Skeletal muscle satellite cell (primary cell): ENCODE results near the gene ADORA1.

Experiments used
- H3K27me3 ChIP-seq: 2 replicates; pipeline ENCODE4 v1.7.0; 2013; ENCODE audit warnings: low read length; ENCODE audit not compliant: control insufficient read depth, insufficient read depth
- H3K36me3 ChIP-seq: 2 replicates; pipeline ENCODE4 v1.7.0; 2013; ENCODE audit warnings: mild to moderate bottlenecking, control low read depth, low read length; ENCODE audit not compliant: insufficient read depth
- H3K4me1 ChIP-seq: 2 replicates; pipeline ENCODE4 v1.7.0; 2013; ENCODE audit warnings: low read length; ENCODE audit not compliant: control insufficient read depth, insufficient read depth
- H3K4me2 ChIP-seq: 2 replicates; pipeline ENCODE4 v1.7.0; 2013; ENCODE audit warnings: mild to moderate bottlenecking, low read length
- H3K4me3 ChIP-seq: 2 replicates; pipeline ENCODE4 v1.7.0; 2013; ENCODE audit warnings: low read length
- H3K9ac ChIP-seq: 2 replicates; pipeline ENCODE4 v1.7.0; 2013; ENCODE audit warnings: mild to moderate bottlenecking, low read depth, low read length, moderate library complexity
- H3K9me3 ChIP-seq: replicated peaks from 2 replicates; pipeline ENCODE4 v1.7.0; 2013; ENCODE audit warnings: mild to moderate bottlenecking, control low read depth, low read length

The ADORA1 gene

GRCh38 chr1:203148579-203148978 is 21.1 kb downstream of the ADORA1 start:
- no peak overlapping the region for H3K9ac ChIP-seq
- H3K4me2 ChIP-seq = no peak overlapping the region
- no peaks in the 10 kb centered on the region for H3K36me3 ChIP-seq
- no peaks in the 10 kb centered on the region for H3K27me3 ChIP-seq
- no peak overlapping the region for H3K4me3 ChIP-seq
- no peaks in the 10 kb centered on the region for H3K9me3 ChIP-seq
- H3K4me1 ChIP-seq = peaks cover 22% of the 10 kb centered on the region

- no peak overlapping the region for H3K9ac ChIP-seq
- H3K4me1 ChIP-seq = peaks cover 29% of the 10 kb centered on the region
- H3K27me3 ChIP-seq = no peaks in the 10 kb centered on the region
- no peaks in the 10 kb centered on the region for H3K36me3 ChIP-seq
- H3K9me3 ChIP-seq = no peaks in the 10 kb centered on the region
- no peak overlapping the region for H3K4me3 ChIP-seq
- H3K4me2 ChIP-seq = no peak overlapping the region
These were observed 21.8 kb downstream of the ADORA1 start for GRCh38 chr1:203149188-203149840.

GRCh38 chr1:203150511-203151297 is 23.2 kb downstream of the ADORA1 start:
- no peak overlapping the region for H3K4me2 ChIP-seq
- peaks cover 29% of the 10 kb centered on the region for H3K4me1 ChIP-seq
- H3K9ac ChIP-seq = no peak overlapping the region
- no peaks in the 10 kb centered on the region for H3K27me3 ChIP-seq
- H3K36me3 ChIP-seq = no peaks in the 10 kb centered on the region
- no peaks in the 10 kb centered on the region for H3K9me3 ChIP-seq
- H3K4me3 ChIP-seq = no peak overlapping the region

- Histone ChIP-seq H3K36me3 (no peaks in the 10 kb centered on the region), H3K9ac (no peak overlapping the region), H3K4me2 (no peak overlapping the region), H3K4me3 (no peak overlapping the region), H3K9me3 (no peaks in the 10 kb centered on the region), H3K27me3 (no peaks in the 10 kb centered on the region), H3K4me1 (peaks cover 29% of the 10 kb centered on the region)
These were observed 24.0 kb downstream of the ADORA1 start for GRCh38 chr1:203151362-203152157.

DNA sequence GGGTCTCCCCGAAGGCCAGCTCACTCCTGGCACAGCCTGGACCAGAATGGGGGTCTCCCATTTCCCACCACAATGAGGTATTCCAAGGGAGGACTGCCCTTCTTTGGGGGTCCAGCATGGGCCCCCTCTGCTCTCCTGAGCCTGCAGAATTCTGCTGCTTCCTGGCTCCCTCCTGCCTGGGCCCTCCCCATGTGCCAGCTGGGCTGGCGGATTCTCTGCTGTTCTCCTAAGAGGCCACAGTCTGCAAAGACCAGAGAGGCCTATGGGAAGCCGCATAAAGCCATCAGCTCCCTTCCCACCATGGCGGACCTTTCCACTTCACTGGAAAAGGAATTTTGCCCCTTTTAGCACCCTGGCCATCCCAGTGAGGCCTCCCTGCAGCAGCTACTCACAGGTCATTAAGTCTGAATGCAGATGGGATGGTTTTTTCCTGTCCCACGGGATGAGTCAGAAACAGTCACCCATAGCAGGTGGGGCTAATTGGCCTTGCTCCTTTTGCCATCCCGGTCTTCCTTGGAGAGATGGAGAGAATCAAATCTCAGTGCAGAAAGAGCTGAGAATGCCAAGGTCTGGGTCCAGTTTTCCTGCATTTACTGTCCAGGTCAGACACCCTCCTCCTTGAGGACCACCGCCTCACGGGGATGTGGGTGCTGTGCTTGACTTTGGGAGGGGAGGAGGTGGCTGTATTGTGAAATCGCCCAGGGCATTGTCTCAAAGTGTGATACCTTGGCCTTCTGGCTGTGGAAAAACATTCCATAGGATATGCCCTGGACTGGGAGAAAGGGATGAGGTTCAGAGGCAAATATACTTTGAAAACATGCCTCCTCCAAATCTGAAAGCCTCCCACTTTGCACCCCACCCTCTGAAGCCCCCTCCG is 24.9 kb downstream of the ADORA1 start:
- no peak overlapping the region for H3K4me2 ChIP-seq
- peaks cover 29% of the 10 kb centered on the region for H3K4me1 ChIP-seq
- H3K9me3 ChIP-seq = no peaks in the 10 kb centered on the region
- no peak overlapping the region for H3K4me3 ChIP-seq
- H3K36me3 ChIP-seq = no peaks in the 10 kb centered on the region
- H3K9ac ChIP-seq = no peak overlapping the region
- no peaks in the 10 kb centered on the region for H3K27me3 ChIP-seq

DNA sequence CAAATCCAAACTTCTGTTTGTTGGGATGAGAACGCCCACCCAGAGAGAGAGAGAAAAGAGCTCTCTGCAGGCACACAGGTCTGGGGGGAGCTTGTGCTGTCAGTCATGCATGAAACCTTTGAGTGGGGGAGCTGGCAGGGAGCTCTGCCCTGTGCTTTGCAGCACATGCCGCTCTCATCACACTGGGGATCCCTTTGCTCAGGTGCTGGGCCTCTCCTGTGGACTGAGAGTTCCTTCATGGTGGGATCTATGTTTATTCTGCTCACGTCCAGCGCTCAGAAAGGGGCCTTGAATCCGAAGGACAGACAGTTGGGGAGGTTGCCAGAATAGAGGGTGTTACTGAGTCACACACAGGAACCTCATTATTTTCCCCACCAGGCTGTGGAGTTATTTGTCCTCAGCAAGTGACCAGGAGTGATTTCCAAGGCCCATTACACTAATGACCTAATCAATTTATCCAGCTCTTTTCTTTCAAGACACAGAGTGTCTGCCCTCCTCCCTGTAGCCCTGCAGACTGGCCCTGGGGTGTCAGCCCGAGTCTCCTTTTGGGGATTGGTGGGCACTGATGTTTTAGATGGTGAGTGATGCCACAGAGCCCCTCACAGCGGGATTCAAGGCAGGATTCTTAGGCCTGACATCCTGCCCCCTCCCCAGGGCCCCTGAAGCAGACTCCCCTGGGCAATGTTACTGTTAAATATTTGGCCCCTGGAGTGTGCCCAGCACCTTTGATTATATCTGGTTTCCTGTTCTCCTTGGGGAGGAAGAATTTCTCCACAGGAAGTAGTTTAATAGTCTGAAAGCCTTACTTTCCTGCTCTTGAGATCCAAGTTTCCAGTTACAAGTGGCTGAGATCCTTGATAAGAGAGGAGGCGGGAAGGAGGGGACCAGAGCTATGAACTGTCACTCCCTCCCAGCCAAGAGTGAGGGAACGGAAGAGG is 25.8 kb downstream of the ADORA1 start:
- no peaks in the 10 kb centered on the region for H3K36me3 ChIP-seq

DNA sequence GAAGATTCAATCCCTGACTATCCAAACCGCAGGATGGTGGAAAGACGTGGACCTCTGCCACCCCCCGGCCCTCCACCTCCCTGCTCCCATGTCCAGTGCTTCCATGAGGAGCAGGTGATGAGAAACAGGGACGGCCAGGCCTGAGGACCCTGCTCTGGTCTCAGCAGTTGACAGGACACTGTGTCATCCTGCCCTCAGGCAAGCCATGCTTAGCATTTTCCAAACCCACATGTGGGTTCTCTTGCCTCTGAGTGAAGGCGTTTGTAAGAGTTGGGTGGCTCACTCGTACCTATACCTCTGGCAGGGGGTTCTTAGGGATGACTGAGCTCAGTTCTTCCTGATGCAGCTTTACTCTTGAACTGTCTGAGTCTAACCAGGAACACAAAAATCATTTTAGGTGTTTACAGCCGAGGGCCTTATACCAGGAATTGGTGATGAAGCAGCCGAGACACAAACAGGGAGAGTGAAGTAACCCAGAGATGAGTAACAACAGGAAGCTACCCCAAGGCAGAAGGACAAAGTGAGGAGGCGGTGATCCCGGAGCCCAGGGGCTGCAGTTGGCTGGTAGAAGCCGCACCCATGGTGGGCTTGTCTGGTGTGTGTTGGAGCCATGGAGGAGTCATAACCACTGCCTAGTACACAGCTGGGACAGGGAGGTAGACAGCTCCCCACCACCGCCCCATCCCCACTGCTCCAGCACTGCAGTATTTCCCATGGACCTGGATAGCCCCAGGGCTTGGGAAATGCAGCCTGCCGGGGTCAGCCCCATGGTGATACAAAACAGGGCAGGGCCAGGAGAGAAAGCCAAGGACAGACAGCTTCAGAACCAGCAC is 26.7 kb downstream of the ADORA1 start:
- H3K4me3 ChIP-seq = no peak overlapping the region
- no peaks in the 10 kb centered on the region for H3K27me3 ChIP-seq
- peak overlapping the region; percentile 45 for H3K4me2 ChIP-seq
- H3K9me3 ChIP-seq = no peaks in the 10 kb centered on the region
- H3K36me3 ChIP-seq = no peaks in the 10 kb centered on the region
- peaks cover 29% of the 10 kb centered on the region for H3K4me1 ChIP-seq
- H3K9ac ChIP-seq = peak overlapping the region; percentile 21

More for the DNA sequence above, 25.8 kb downstream of the ADORA1 start:
- no peak overlapping the region for H3K4me3 ChIP-seq
- H3K9me3 ChIP-seq = no peaks in the 10 kb centered on the region
- no peak overlapping the region for H3K4me2 ChIP-seq
- H3K9ac ChIP-seq = peak overlapping the region; percentile 24
- H3K4me1 ChIP-seq = peaks cover 29% of the 10 kb centered on the region
- H3K27me3 ChIP-seq = no peaks in the 10 kb centered on the region

DNA sequence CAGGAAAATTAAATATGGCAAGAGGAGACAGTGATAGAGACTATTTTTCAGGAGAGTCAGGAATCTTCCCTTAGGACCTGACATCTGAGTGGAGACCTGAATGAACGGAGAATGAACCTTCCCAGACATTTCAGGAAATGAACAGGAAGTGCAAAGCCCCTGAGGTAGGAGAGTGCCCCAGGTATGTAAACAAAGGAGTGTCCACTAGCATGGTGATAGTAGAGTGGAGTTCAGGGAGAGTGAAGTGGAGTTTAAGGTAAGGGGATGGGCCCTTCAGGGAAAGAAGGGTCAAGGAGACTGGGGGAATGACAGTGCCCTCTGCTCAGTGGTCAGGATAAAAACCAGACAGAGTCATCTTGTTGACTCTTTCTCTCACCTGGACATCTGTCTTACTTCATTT is 28.8 kb downstream of the ADORA1 start:
- Histone ChIP-seq H3K4me1 (peaks cover 29% of the 10 kb centered on the region), H3K4me3 (no peak overlapping the region), H3K9me3 (no peaks in the 10 kb centered on the region), H3K9ac (no peak overlapping the region), H3K4me2 (no peak overlapping the region), H3K27me3 (no peaks in the 10 kb centered on the region), H3K36me3 (no peaks in the 10 kb centered on the region)

DNA sequence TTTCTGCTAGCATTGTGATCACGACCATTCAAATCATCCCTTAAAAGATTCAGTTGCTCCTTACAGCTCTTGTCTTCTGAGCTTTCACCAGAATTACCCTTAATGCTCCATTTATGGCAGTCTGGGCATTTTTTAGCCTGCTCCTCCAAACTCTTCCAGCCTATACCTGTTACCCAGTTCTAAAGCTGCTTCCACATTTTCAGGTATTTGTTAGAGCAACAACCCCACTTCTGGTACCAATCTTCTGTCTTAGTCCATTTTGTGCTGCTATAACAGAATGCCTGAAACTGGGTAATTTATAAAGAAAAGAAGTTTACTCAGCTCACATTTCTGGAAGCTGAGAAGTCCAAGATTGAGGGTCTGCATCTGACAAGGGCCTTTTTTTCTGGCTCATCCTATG is 30.9 kb downstream of the ADORA1 start:
- peaks cover 14% of the 10 kb centered on the region for H3K4me1 ChIP-seq
- H3K4me2 ChIP-seq = no peak overlapping the region

More for the DNA sequence above, 30.9 kb downstream of the ADORA1 start:
- Histone ChIP-seq H3K4me3 (no peak overlapping the region), H3K36me3 (no peaks in the 10 kb centered on the region), H3K9me3 (no peaks in the 10 kb centered on the region), H3K9ac (no peak overlapping the region), H3K27me3 (no peaks in the 10 kb centered on the region)
